ENCODE measurements around the gene CHCHD3.
"Not testable (repeated sequence)": the region's sequence is repeated elsewhere in the genome, so short reads cannot be mapped to it uniquely, and the experiment has no call there.

Gene CHCHD3

GRCh38 chr7:132935608-132936007, 146.3 kb downstream of the CHCHD3 start:
- no peak for DNase-seq (ENCODE audit: low read depth)
- in situ Hi-C loops (cut with HindIII; ENCODE audit: low sequenced_read_pairs), result loop anchor here (5.0 kb wide), 1 partner anchor 68 kb away; no protein-coding TSS in a partner anchor
- H3K4me3 ChIP-seq (ENCODE audit: low read depth, low read length), result no peak overlapping the region
- no peak for TF ChIP-seq CTCF (IDR thresholded peaks at IDR 0.05; ENCODE audit: low read depth, low read length, missing control alignments)

- in situ Hi-C loops (cut with HindIII; ENCODE audit: low sequenced_read_pairs), result no loop called here
- H3K4me3 ChIP-seq (ENCODE audit: low read depth, low read length), result no peak overlapping the region
- no peak for TF ChIP-seq CTCF (IDR thresholded peaks at IDR 0.05; ENCODE audit: low read depth, low read length, missing control alignments)
- no peak for DNase-seq (ENCODE audit: low read depth)
Measured at GRCh38 chr7:132934017-132934416, 147.9 kb downstream of the CHCHD3 start.

GRCh38 chr7:132933072-132933458, 148.8 kb downstream of the CHCHD3 start:
- TF ChIP-seq CTCF (IDR thresholded peaks at IDR 0.05; ENCODE audit: low read depth, low read length, missing control alignments), result no peak
- no peak overlapping the region for H3K4me3 ChIP-seq (ENCODE audit: low read depth, low read length)
- in situ Hi-C loops (cut with HindIII; ENCODE audit: low sequenced_read_pairs), result no loop called here
- DNase-seq (ENCODE audit: low read depth), result peak; percentile 9

GRCh38 chr7:132932296-132933071, 149.4 kb downstream of the CHCHD3 start:
- in situ Hi-C loops (cut with HindIII; ENCODE audit: low sequenced_read_pairs), result no loop called here
- no peak for DNase-seq (ENCODE audit: low read depth)
- TF ChIP-seq CTCF (IDR thresholded peaks at IDR 0.05; ENCODE audit: low read depth, low read length, missing control alignments), result no peak

GRCh38 chr7:132930881-132931280, 151.0 kb downstream of the CHCHD3 start:
- H3K4me3 ChIP-seq (ENCODE audit: low read depth, low read length), result no peak overlapping the region
- in situ Hi-C loops (cut with HindIII; ENCODE audit: low sequenced_read_pairs), result no loop called here
- no peak for DNase-seq (ENCODE audit: low read depth)
- TF ChIP-seq CTCF (IDR thresholded peaks at IDR 0.05; ENCODE audit: low read depth, low read length, missing control alignments), result peak; percentile 36

More at GRCh38 chr7:132932296-132933071, 149.4 kb downstream of the CHCHD3 start:
- H3K4me3 ChIP-seq (ENCODE audit: low read depth, low read length), result no peak overlapping the region

- H3K4me3 ChIP-seq (ENCODE audit: low read depth, low read length); DNase-seq (ENCODE audit: low read depth); in situ Hi-C loops (cut with HindIII; ENCODE audit: low sequenced_read_pairs): not testable (repeated sequence)
Measured at GRCh38 chr7:132929944-132930343, 151.9 kb downstream of the CHCHD3 start.

GRCh38 chr7:132919771-132920170, 162.1 kb downstream of the CHCHD3 start:
- H3K4me3 ChIP-seq (ENCODE audit: low read depth, low read length), result no peak overlapping the region
- DNase-seq (ENCODE audit: low read depth), result no peak
- in situ Hi-C loops (cut with HindIII; ENCODE audit: low sequenced_read_pairs), result no loop called here

More at GRCh38 chr7:132919771-132920170, 162.1 kb downstream of the CHCHD3 start:
- no peak for TF ChIP-seq CTCF (IDR thresholded peaks at IDR 0.05; ENCODE audit: low read depth, low read length, missing control alignments)

Measured in astrocyte of the cerebellum (primary cell).